ENCODE measurements around the gene BDKRB1. TPM values are rescaled to one million over a fixed set of nuclear protein-coding genes. Genes with fewer than 3 reads are reported as not detected.

BDKRB1 gene
- total and polyA plus RNA-seq, 9 of the 15 experiments (the other 6 are each of a cell fraction or from before 2014, with no cell fraction given), result 0.06 to 0.23 (median 0.09) TPM; not detected in 1

- Histone ChIP-seq H3K27ac (ENCODE audit: extremely low read depth, low read depth, low read length) (no peak overlapping the region), H3K4me3 (no peak overlapping the region), H3K36me3 (ENCODE audit: control insufficient read depth, insufficient read depth, low read length) (no peaks in the 10 kb centered on the region), H3K9me1 (ENCODE audit: control insufficient read depth, insufficient read depth, low read length) (no peaks in the 10 kb centered on the region), H3K27me3 (ENCODE audit: control insufficient read depth in 2 of 2, insufficient read depth in 2 of 2, low read length in 2 of 2) (peaks cover 15 to 20% of the 10 kb centered on the region in 2 experiments; a peak in 4 of 5 replicates), H4K20me1 (replicated peaks; ENCODE audit: control insufficient read depth, insufficient read depth, low read length) (no peaks in the 10 kb centered on the region), H3K4me2 (ENCODE audit: insufficient read depth, low read length) (no peak overlapping the region), H3K9me3 (replicated peaks; ENCODE audit: control insufficient read depth, insufficient read depth, low read depth, low read length) (no peaks in the 10 kb centered on the region), H3K4me1 (replicated peaks in 1 of 2; ENCODE audit: control insufficient read depth in 2 of 2, insufficient read depth in 2 of 2, low read length in 2 of 2) (peaks cover 0 to 4% of the 10 kb centered on the region in 2 experiments; a peak in 2 of 5 replicates), H3K9ac (ENCODE audit: insufficient read depth in 1 of 2, low read depth in 2 of 2, low read length in 2 of 2) (no peak overlapping the region), H2AFZ (ENCODE audit: low read depth, low read length) (no peak overlapping the region), H3K79me2 (ENCODE audit: control insufficient read depth, insufficient read depth, low read length) (no peaks in the 10 kb centered on the region)
- in situ Hi-C loops (cut with MboI) (loop anchor here (10.0 to 25.0 kb wide), 2 partner anchors 146 to 698 kb away; no protein-coding TSS in a partner anchor), intact Hi-C loops (cut with micrococcal nuclease) (no loop called here)
- DNase-seq (ENCODE audit: extremely low read depth in 1 of 4, low spot score in 3 of 4), result no peak
- no peak for TF ChIP-seq HOXB6 (CRISPR knock-in tag; IDR thresholded peaks at IDR 0.05; ENCODE audit: borderline replicate concordance)
- TF ChIP-seq ZZZ3 (IDR thresholded peaks at IDR 0.05), result no peak
- TF ChIP-seq, protein P1, sequence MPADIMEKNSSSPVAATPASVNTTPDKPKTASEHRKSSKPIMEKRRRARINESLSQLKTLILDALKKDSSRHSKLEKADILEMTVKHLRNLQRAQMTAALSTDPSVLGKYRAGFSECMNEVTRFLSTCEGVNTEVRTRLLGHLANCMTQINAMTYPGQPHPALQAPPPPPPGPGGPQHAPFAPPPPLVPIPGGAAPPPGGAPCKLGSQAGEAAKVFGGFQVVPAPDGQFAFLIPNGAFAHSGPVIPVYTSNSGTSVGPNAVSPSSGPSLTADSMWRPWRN (IDR thresholded peaks at IDR 0.05; ENCODE audit: low read depth), result no peak
- TF ChIP-seq GABPB1 (CRISPR knock-in tag; IDR thresholded peaks at IDR 0.05), result no peak
- no peak for TF ChIP-seq ILK (tag; IDR thresholded peaks at IDR 0.05; ENCODE audit: borderline replicate concordance, low read depth)
- TF ChIP-seq EP300 (IDR thresholded peaks at IDR 0.05; ENCODE audit: low read length), result no peak
- no peak for TF ChIP-seq RHOXF2B (CRISPR knock-in tag; conservative IDR thresholded peaks at IDR 0.05)
- TF ChIP-seq SIX5 (IDR thresholded peaks at IDR 0.05; ENCODE audit: borderline replicate concordance in 1 of 2, insufficient read depth in 1 of 2, low read depth in 1 of 2, low read length in 2 of 2), result no peak
- no peak for TF ChIP-seq ILF3 (IDR thresholded peaks at IDR 0.05; ENCODE audit: borderline replicate concordance)
- TF ChIP-seq HDAC1 (IDR thresholded peaks at IDR 0.05), result no peak
- no peak for TF ChIP-seq L3MBTL2 (IDR thresholded peaks at IDR 0.05)
- TF ChIP-seq PATZ1 (CRISPR knock-in tag; IDR thresholded peaks at IDR 0.05; ENCODE audit: borderline replicate concordance), result no peak
- TF ChIP-seq CREB1 (IDR thresholded peaks at IDR 0.05), result no peak
- TF ChIP-seq CREB1 (CRISPR knock-in tag; IDR thresholded peaks at IDR 0.05), result no peak
- TF ChIP-seq C11orf30 (IDR thresholded peaks at IDR 0.05; ENCODE audit: low read depth), result no peak
- no peak for TF ChIP-seq KLF1 (tag; IDR thresholded peaks at IDR 0.05)
- no peak for TF ChIP-seq NCOA1 (IDR thresholded peaks at IDR 0.05; ENCODE audit: low read depth)
- TF ChIP-seq FOXK1 (CRISPR knock-in tag; IDR thresholded peaks at IDR 0.05; ENCODE audit: borderline replicate concordance), result no peak
- no TSS peak for BruUV-seq (replicated peaks)
- 0% methylated on average over 2 of the region's 2 CpGs for WGBS (ENCODE audit: insufficient coverage, low coverage, missing lambda C conversion rate)
- POLR2A ChIA-PET, result interaction anchor here (0.9 kb wide), 1 partner anchor 14 kb away, joined by 3 read pairs; no protein-coding TSS in a partner anchor
- no peak for FAIRE-seq
- no peak for ATAC-seq
- CTCF ChIA-PET (ENCODE audit: low intra/inter-chr PET ratio), result no interaction called here
Observed at GRCh38 chr14:96260341-96260821, 4.4 kb downstream of the BDKRB1 start.
